ENCODE results near the gene DNAJB5.
"Not testable (repeated sequence)": the region's sequence is repeated elsewhere in the genome, so short reads cannot be mapped to it uniquely, and the experiment has no call there.

The DNAJB5 gene

GRCh38 chr9:34996181-34996904, 6.8 kb downstream of the DNAJB5 start:
- no peak for DNase-seq (ENCODE audit: low read depth, low spot score)
- H3K4me3 ChIP-seq (ENCODE audit: low read length) = no peak overlapping the region

DNA sequence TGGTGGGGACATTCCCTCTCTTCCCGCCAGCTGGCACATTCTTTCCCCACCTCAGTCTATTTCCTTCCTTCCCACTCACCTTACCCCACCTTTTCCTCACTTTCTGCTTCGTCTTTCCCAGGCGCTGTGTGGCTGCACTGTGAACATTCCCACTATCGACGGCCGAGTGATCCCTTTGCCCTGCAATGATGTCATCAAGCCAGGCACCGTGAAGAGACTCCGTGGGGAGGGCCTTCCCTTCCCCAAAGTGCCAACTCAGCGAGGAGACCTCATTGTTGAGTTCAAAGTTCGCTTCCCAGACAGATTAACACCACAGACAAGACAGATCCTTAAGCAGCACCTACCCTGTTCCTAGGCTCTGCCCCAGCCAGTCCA, 7.3 kb downstream of the DNAJB5 start:
- H3K4me3 ChIP-seq (ENCODE audit: low read length) = no peak overlapping the region
- DNase-seq (ENCODE audit: low read depth, low spot score) = no peak

GRCh38 chr9:34997379-34997781, 7.8 kb downstream of the DNAJB5 start:
- no peak overlapping the region for H3K4me3 ChIP-seq (ENCODE audit: low read length)
- no peak for DNase-seq (ENCODE audit: low read depth, low spot score)

DNA sequence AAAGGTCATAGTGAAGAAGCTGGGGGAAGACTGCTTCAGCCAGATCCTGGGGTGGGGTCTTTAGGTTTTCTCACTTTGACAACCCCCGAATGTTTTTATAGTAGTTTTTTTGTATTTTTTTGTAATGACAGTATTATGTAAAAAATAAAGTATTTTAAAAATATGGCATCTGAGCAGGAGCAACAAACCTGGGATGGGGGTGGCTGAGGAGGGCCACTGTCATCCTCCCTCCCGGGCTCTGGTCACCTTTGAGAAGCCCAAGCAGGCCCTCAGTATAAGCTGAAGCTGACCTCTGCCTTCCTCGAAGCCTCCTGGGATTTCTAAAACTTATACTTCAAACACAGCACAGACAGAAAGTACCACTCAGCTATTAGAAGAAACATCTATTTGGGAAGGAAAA, 8.7 kb downstream of the DNAJB5 start:
- no peak for DNase-seq (ENCODE audit: low read depth, low spot score)
- no peak overlapping the region for H3K4me3 ChIP-seq (ENCODE audit: low read length)

GRCh38 chr9:34999576-34999975, 10.0 kb downstream of the DNAJB5 start:
- no peak for DNase-seq (ENCODE audit: low read depth, low spot score)

DNA sequence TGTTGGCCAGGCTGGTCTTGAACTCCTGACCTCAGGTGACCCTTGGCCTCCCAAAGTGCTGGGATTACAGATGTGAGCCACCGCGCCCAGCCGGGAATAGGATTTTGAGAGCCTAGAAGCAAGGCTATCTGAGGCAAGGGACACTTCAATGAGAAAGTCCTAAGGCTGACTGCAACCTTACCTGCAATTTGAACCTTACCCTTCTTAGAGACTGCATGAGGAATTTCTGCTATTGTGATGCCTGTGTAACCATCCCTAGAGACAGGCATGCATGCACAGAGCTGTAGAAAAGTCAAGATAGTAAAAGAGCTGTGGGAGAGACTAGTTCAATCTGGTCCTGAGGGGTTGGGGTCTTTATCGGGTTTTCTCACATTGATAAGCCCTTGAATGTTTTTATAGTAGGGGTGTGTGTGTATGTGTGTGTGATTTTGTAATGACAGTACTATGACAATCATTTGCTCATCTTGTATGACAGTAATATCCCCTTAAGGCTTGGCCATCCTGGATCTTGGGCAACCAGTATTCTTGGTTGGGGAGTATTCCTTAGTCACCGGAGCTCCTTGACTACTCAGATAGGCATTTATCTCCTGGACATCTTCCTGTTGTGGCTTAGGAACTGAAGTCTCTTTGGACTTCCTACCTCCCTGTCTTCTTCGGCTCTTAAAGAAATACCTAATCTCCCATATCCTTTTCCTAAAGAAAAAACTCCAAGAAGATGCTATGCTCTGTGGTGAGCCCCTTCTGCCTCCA, 11.2 kb downstream of the DNAJB5 start:
- H3K4me3 ChIP-seq (ENCODE audit: low read length) = no peak overlapping the region
- DNase-seq (ENCODE audit: low read depth, low spot score) = no peak

More at GRCh38 chr9:34999576-34999975, 10.0 kb downstream of the DNAJB5 start:
- no peak overlapping the region for H3K4me3 ChIP-seq (ENCODE audit: low read length)

DNA sequence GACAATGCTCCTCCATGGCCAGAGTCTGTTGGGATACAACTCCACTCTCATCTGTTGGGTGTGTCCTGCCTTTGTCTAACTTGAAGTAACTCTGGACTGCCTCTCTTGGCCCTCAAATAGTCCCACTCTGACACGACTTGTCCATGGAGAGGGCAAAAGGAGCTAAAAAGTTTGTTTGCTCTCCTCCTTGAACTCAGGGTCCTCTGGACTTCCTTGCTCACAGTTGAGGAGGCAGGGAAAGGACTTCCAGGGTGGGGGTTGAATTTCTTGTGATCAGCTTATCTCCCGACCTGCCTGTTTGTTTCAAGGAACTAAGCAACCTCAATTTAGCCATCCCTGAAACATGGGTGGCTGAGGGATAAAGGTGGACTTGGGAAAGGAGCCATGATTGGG, 11.7 kb downstream of the DNAJB5 start:
- H3K4me3 ChIP-seq (ENCODE audit: low read length) = no peak overlapping the region
- no peak for DNase-seq (ENCODE audit: low read depth, low spot score)

DNA sequence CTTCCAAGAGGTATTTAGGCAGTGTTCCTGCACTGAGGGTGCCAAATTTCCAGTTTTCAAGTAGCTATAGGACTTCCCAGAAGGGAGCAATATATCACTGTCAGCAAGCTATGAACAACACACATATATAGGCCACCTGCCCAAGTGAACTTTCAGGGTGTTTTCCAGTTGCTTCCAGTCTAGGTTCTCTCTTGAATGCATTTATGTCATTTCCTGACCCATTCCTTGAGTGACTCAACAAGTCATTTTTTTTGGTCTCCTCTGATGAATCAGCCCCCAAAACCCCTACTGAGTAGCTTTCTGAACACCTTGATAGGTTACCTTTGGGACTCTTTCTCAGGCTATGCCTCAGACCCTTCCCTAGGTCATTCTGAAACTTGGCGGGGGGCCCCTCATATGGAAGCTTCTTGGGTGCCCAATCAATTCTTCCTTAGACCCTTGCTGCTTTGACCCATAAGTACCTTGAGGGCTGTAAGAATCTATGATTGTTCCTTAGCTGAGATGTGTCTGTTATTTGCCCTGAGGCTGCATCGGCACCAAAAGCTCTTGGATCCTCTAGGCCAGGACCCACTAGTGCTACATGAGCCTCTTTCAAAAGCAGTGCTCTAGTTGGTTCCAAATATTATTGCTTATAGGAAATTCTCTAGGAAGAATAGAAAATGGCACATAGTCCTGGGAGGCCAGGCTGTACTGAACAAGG, 12.4 kb downstream of the DNAJB5 start:
- H3K4me3 ChIP-seq (ENCODE audit: low read length) = no peak overlapping the region
- DNase-seq (ENCODE audit: low read depth, low spot score) = no peak

DNA sequence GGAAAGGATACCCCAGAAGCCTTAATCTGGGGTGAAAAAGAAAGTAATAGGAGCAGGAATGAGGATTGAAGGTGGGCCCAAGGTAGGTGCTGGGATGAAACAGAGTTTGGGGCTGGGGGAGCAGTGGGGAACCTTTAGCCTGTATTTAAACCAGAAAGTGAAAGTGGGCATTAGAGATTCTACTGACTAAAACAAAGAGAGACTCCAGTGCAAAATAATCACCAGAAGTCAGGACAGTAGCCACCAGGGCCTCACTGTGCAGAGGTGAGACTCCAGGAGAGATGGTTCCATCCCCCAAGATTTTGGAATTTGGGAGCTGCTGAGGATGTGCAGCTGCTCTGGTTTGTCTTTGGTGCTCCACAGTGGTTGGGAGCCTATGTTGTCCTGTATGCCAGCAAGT, 13.1 kb downstream of the DNAJB5 start:
- DNase-seq (ENCODE audit: low read depth, low spot score) = no peak
- no peak overlapping the region for H3K4me3 ChIP-seq (ENCODE audit: low read length)

- DNase-seq (ENCODE audit: low read depth, low spot score); H3K4me3 ChIP-seq (ENCODE audit: low read length): not testable (repeated sequence)
Measured at GRCh38 chr9:35004299-35004698, 14.8 kb downstream of the DNAJB5 start.

GRCh38 chr9:35010351-35010958, 20.9 kb downstream of the DNAJB5 start:
- DNase-seq (ENCODE audit: low read depth, low spot score) = no peak
- no peak overlapping the region for H3K4me3 ChIP-seq (ENCODE audit: low read length)

DNA sequence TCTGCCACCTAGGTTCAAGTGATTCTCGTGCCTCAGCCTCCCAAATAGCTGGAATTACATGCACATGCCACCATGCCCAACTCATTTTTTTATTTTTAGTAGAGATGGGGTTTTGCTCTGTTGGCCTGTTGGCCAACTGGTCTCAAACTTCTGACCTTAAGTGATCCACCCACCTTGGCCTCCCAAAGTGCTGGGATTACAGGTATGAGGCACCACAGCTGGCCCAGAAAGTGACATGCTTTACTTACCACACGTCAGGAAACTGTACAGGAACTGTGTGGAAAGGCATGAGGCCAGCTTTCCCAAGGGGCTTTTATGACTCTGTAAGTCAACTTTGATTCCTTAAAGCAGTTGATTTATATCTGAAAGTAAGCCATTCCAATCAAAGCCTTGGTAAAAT, 25.0 kb downstream of the DNAJB5 start:
- no peak for DNase-seq (ENCODE audit: low read depth, low spot score)
- no peak overlapping the region for H3K4me3 ChIP-seq (ENCODE audit: low read length)

DNA sequence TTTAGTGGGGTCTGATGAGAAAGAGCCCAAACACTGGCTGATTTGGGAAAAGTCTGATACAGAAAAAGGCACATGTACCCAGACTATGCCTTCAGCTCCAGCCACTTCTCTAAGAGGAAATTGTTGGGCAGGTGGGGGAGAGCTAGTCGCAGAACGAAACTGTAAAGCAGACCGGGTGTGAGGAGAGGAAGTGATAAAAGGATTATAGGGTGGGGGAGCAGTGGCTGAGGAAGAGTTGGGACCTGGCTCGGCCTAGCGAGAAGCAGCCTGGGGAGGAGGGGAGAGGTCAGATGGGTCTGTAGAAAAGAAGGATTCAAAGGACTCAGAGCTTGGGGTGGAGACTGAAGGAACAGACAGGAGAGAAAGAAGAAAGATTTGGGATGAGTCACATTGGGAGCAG, 33.9 kb downstream of the DNAJB5 start:
- H3K4me3 ChIP-seq (ENCODE audit: low read length) = not testable (repeated sequence)
- peak; percentile 66 for DNase-seq (ENCODE audit: low read depth, low spot score)

GRCh38 chr9:35026671-35027070, 37.1 kb downstream of the DNAJB5 start:
- peak; percentile 69 for DNase-seq (ENCODE audit: low read depth, low spot score)
- H3K4me3 ChIP-seq (ENCODE audit: low read length) = peak overlapping the region; percentile 9; the same call in 1 of the 2 replicates

GRCh38 chr9:35027374-35027773, 37.8 kb downstream of the DNAJB5 start:
- H3K4me3 ChIP-seq (ENCODE audit: low read length) = no peak overlapping the region
- DNase-seq (ENCODE audit: low read depth, low spot score) = no peak

DNA sequence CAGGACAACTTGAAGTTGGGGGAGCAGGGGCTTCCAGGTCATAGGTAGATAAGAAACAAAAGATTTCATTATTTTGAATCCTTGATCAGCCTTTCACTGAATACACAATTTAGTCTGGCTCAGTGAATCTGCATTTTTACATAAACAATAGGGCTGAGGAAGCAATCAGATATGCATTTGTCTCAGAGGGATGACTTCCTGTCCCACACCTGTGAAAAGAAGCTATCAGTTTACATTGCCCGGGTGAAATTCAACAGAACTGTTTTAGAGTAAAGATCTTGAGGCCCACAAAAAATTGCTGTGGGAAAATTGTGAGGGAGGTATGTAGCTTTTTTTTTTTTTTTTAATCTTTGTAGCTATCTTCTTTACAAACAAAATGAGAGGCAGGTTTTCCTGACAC, 38.3 kb downstream of the DNAJB5 start:
- DNase-seq (ENCODE audit: low read depth, low spot score) = peak; percentile 81
- H3K4me3 ChIP-seq (ENCODE audit: low read length) = no peak overlapping the region

- no peak overlapping the region for H3K4me3 ChIP-seq (ENCODE audit: low read length)
- no peak for DNase-seq (ENCODE audit: low read depth, low spot score)
Measured at GRCh38 chr9:35028341-35028740, 38.8 kb downstream of the DNAJB5 start.

GRCh38 chr9:35029241-35029640, 39.7 kb downstream of the DNAJB5 start:
- H3K4me3 ChIP-seq (ENCODE audit: low read length) = no peak overlapping the region
- no peak for DNase-seq (ENCODE audit: low read depth, low spot score)

- H3K4me3 ChIP-seq (ENCODE audit: low read length) = no peak overlapping the region
- no peak for DNase-seq (ENCODE audit: low read depth, low spot score)
Measured at GRCh38 chr9:35029852-35030251, 40.3 kb downstream of the DNAJB5 start.

DNA sequence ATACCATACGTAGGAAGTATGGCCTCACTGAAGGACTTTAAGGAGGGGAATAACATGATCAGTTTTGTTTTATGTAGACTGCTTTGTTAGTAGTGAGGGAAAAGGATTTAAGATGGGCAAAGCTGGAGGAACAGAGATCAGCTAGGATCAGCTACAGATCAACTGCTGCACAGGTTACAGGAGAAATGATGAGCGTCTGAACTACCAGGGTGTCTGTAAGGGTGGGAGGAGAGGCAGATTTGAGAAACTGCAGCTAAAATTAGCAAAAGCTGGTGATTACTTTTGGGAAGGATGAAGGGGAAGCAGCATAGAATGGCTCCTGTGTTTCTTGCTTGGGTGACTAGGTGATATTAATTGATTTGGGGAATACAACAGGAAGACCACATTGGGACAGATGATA, 43.6 kb downstream of the DNAJB5 start:
- no peak overlapping the region for H3K4me3 ChIP-seq (ENCODE audit: low read length)
- DNase-seq (ENCODE audit: low read depth, low spot score) = no peak
